Calu3 (cell line): Measurements from ENCODE around the gene PTBP1. TPM values are rescaled to one million over a fixed set of nuclear protein-coding genes. Genes with fewer than 3 reads are reported as not detected.

ENCODE experiments used
- BruUV-seq: library from RNA; stranded (reverse); fragments of 400-500 nt; replicated peaks from 2 replicates; lab custom pipeline; 2021; lab: Mats Ljungman, UMichigan
- CTCF ChIA-PET: fragments of 300-600 bp; sonication (Branson Sonifier 250); formaldehyde crosslinking; loops from one replicate; lab custom pipeline; 2022; ENCODE audit warnings: antibody characterized with exemption; lab: Charles Lee
- DNase-seq: peaks from one replicate; pipeline ENCODE4 v3.0.0; 2022
- H3K27ac Mint-ChIP-seq: one replicate; pipeline ENCODE4 v1.8.0; 2022; ENCODE audit warnings: mixed read lengths; ENCODE audit not compliant: unreplicated experiment
- H3K27me3 Mint-ChIP-seq: one replicate; pipeline ENCODE4 v1.8.0; 2022; ENCODE audit warnings: mixed read lengths; ENCODE audit not compliant: unreplicated experiment
- H3K36me3 Mint-ChIP-seq: one replicate; pipeline ENCODE4 v1.8.0; 2022; ENCODE audit warnings: mild to moderate bottlenecking, moderate library complexity, mixed read lengths; ENCODE audit not compliant: insufficient read depth, unreplicated experiment
- H3K4me1 Mint-ChIP-seq: one replicate; pipeline ENCODE4 v1.8.0; 2022; ENCODE audit warnings: mild to moderate bottlenecking, low read depth, mixed read lengths; ENCODE audit not compliant: unreplicated experiment
- H3K4me3 Mint-ChIP-seq: one replicate; pipeline ENCODE4 v1.8.0; 2022; ENCODE audit warnings: mild to moderate bottlenecking, low read depth, moderate library complexity, mixed read lengths; ENCODE audit not compliant: unreplicated experiment
- H3K9me3 Mint-ChIP-seq: one replicate; pipeline ENCODE4 v1.8.0; 2022; ENCODE audit warnings: low read depth, mixed read lengths; ENCODE audit not compliant: unreplicated experiment
- CTCF ChIP-seq: fragments of 200-600 bp; IDR thresholded peaks from one replicate; pipeline ENCODE4 v1.8.0; 2022; ENCODE audit warnings: antibody characterized with exemption; ENCODE audit not compliant: unreplicated experiment
- intact Hi-C: fragments of 100-400 bp; cut with micrococcal nuclease; formaldehyde crosslinking; loops from one replicate; pipeline ENCODE4 v1.10.0; 2022; ENCODE audit not compliant: unreplicated experiment
- total RNA-seq: library from RNA; stranded (reverse); gene quantifications from 2 replicates; pipeline ENCODE4 v1.2.3, GENCODE V29; 2022

PTBP1 gene
- total RNA-seq, 1 experiment from 2014 or later: 409 TPM

GRCh38 chr19:763869-764268, 33.4 kb upstream of the PTBP1 start:
- H3K27me3 Mint-ChIP-seq: no peaks in the 10 kb centered on the region
- no peak overlapping the region for H3K27ac Mint-ChIP-seq
- TF ChIP-seq CTCF: no peak
- H3K36me3 Mint-ChIP-seq: peaks cover 40% of the 10 kb centered on the region
- no peak overlapping the region for H3K4me3 Mint-ChIP-seq
- intact Hi-C loops: no loop called here
- CTCF ChIA-PET: no interaction called here
- H3K4me1 Mint-ChIP-seq: no peaks in the 10 kb centered on the region
- no peaks in the 10 kb centered on the region for H3K9me3 Mint-ChIP-seq
- DNase-seq: no peak
- BruUV-seq: TSS peak; percentile 68

GRCh38 chr19:764301-764700, 33.0 kb upstream of the PTBP1 start:
- Mint-ChIP-seq H3K36me3 (peaks cover 36% of the 10 kb centered on the region), H3K27ac (no peak overlapping the region), H3K27me3 (no peaks in the 10 kb centered on the region), H3K4me1 (no peaks in the 10 kb centered on the region), H3K9me3 (no peaks in the 10 kb centered on the region), H3K4me3 (no peak overlapping the region)
- CTCF ChIA-PET: no interaction called here
- TF ChIP-seq CTCF: no peak
- DNase-seq: no peak
- intact Hi-C loops: no loop called here
- no TSS peak for BruUV-seq

- Mint-ChIP-seq H3K27ac (peak overlapping the region; percentile 50), H3K4me3 (no peak overlapping the region), H3K27me3 (no peaks in the 10 kb centered on the region), H3K36me3 (peaks cover 29% of the 10 kb centered on the region), H3K4me1 (no peaks in the 10 kb centered on the region), H3K9me3 (no peaks in the 10 kb centered on the region)
- TF ChIP-seq CTCF: no peak
- BruUV-seq: no TSS peak
- DNase-seq: no peak
- CTCF ChIA-PET: no interaction called here
- intact Hi-C loops: no loop called here
Measured at GRCh38 chr19:765179-765738, 32.0 kb upstream of the PTBP1 start.

- intact Hi-C loops: no loop called here
- CTCF ChIA-PET: interaction anchor here (0.6 kb wide), 2 partner anchors 92 to 198 kb away, joined by 3 to 5 read pairs; no protein-coding TSS in a partner anchor
- Mint-ChIP-seq H3K4me1 (no peaks in the 10 kb centered on the region), H3K9me3 (no peaks in the 10 kb centered on the region), H3K27me3 (no peaks in the 10 kb centered on the region), H3K36me3 (peaks cover 19% of the 10 kb centered on the region), H3K4me3 (no peak overlapping the region), H3K27ac (no peak overlapping the region)
- no TSS peak for BruUV-seq
- TF ChIP-seq CTCF: no peak
- no peak for DNase-seq
Measured at GRCh38 chr19:768424-768823, 28.8 kb upstream of the PTBP1 start.
